Measurements from ENCODE around the gene FNDC10.
A peak's percentile ranks its signal among the peaks of the same experiment; 100 is the strongest.

The FNDC10 gene

DNA sequence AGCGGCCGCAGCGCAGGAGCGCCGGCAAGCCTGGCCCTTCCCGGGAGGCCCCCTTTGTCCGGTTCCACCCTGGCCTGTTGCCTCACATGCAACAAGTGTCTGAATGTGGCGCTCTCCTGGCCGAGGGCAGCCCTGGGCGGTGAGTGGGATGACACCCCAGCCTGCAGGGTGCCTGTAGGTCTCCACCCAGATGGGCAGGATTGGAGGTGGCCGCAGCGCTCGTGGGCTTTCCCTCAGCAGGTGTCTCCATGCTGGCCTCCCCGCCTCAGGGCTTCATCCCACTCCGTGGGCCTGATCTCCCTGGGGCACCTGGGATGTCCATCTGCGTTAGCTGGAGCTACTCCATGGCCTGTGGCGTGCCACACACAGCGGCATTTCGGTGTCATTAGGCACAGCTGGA lies 16.9 kb upstream of the FNDC10 start:
- peaks cover 21 to 27% of the 10 kb centered on the region in 2 donors for H3K4me1 Mint-ChIP-seq (ENCODE audit: low read depth in 2 of 2)
- ATAC-seq (replicated peaks) (no peak), DNase-seq (no peak)
- H3K27ac Mint-ChIP-seq: peak overlapping the region; percentile 44 to 78
- no peaks in the 10 kb centered on the region for H3K27me3 Mint-ChIP-seq
- peaks cover 33% of the 10 kb centered on the region for H3K36me3 Mint-ChIP-seq (ENCODE audit: insufficient read depth)
- peak overlapping the region; percentile 71 to 72 for H3K4me3 Mint-ChIP-seq
- no peaks in the 10 kb centered on the region for H3K9me3 Mint-ChIP-seq

- Mint-ChIP-seq H3K9me3 (no peaks in the 10 kb centered on the region), H3K4me1 (ENCODE audit: low read depth in 2 of 2) (peaks cover 21 to 27% of the 10 kb centered on the region in 2 donors), H3K27ac (peak overlapping the region; percentile 44 to 78), H3K27me3 (no peaks in the 10 kb centered on the region), H3K36me3 (ENCODE audit: insufficient read depth) (peaks cover 33% of the 10 kb centered on the region), H3K4me3 (peak overlapping the region; percentile 71 to 72)
- DNase-seq (peak in 1 of 3 experiments; percentile 32), ATAC-seq (replicated peaks) (peak; percentile 11)
These were observed 16.3 kb upstream of the FNDC10 start for GRCh38 chr1:1616045-1616790.

- Mint-ChIP-seq H3K9me3 (no peaks in the 10 kb centered on the region), H3K4me1 (ENCODE audit: low read depth in 2 of 2) (peaks cover 21 to 27% of the 10 kb centered on the region in 2 donors), H3K27me3 (no peaks in the 10 kb centered on the region), H3K36me3 (ENCODE audit: insufficient read depth) (peaks cover 30% of the 10 kb centered on the region), H3K4me3 (peak within 1 kb of the TSS; percentile 92 to 97), H3K27ac (peak within 1 kb of the TSS; percentile 97 to 98)
- peak; percentile 82 for ATAC-seq (replicated peaks)
- DNase-seq: peak; percentile 98 to 99 (median 98)
These were observed 15.5 kb upstream of the FNDC10 start, which contains the start of gene MIB2 for GRCh38 chr1:1615256-1616044. MIB2 (plus strand) TSS chr1:1615500; CDS start chr1:1623453, 7,953 bp downstream.

- H3K27ac Mint-ChIP-seq: peak overlapping the region; percentile 97 to 98
- H3K4me3 Mint-ChIP-seq: peak overlapping the region; percentile 92 to 97
- H3K4me1 Mint-ChIP-seq (ENCODE audit: low read depth in 2 of 2): peaks cover 21 to 27% of the 10 kb centered on the region in 2 donors
- peak; percentile 1 for ATAC-seq (replicated peaks)
- H3K36me3 Mint-ChIP-seq (ENCODE audit: insufficient read depth): peaks cover 28% of the 10 kb centered on the region
- H3K27me3 Mint-ChIP-seq: no peaks in the 10 kb centered on the region
- no peak for DNase-seq
- H3K9me3 Mint-ChIP-seq: no peaks in the 10 kb centered on the region
These were observed 15.0 kb upstream of the FNDC10 start for GRCh38 chr1:1614954-1615255.

DNA sequence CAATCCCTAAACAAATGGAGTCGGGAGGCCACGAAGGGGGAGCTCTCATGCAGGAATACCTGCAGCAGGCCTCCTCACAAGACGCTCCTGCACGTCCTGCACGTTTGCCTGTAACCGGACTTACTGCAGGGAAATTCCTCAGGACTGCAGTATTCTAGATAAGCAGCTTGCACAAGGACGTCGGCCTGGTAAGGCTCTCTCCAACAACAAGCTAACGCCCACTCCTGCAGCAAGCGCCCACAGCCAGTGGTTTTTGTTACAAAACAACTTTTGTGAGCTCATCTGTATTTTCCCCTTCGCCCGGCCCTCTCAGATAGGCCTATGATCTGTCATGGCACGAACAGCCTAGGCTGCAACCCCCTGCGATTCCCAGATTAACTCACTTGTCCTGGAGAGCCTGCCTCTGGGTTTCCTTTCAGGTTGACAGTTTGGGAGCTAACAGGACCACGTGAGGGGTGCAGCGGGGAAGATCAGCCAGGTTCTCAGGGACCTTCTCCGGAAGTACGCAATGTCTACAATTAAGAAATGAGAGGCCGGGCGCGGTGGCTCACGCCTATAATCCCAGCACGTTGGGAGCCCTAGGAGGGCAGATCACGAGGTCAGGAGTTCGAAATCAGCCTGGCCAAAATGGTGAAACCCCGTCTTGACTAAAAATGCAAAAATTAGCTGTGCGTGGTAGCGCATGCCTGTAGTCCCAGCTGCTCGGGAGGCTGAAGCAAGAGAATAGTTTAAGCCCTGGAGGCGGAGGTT lies 14.4 kb upstream of the FNDC10 start:
- H3K36me3 Mint-ChIP-seq (ENCODE audit: insufficient read depth): peaks cover 28% of the 10 kb centered on the region
- H3K27me3 Mint-ChIP-seq: no peaks in the 10 kb centered on the region
- H3K9me3 Mint-ChIP-seq: no peaks in the 10 kb centered on the region
- ATAC-seq (replicated peaks): peak; percentile 6
- peak; percentile 32 to 42 (median 36) for DNase-seq
- peak overlapping the region; percentile 97 to 98 for H3K27ac Mint-ChIP-seq
- peaks cover 21 to 27% of the 10 kb centered on the region in 2 donors for H3K4me1 Mint-ChIP-seq (ENCODE audit: low read depth in 2 of 2)
- peak overlapping the region; percentile 92 to 97 for H3K4me3 Mint-ChIP-seq

GRCh38 chr1:1613509-1614082 lies 13.7 kb upstream of the FNDC10 start:
- DNase-seq (no peak), ATAC-seq (replicated peaks) (no peak)
- peaks cover 17 to 25% of the 10 kb centered on the region in 2 donors for H3K4me1 Mint-ChIP-seq (ENCODE audit: low read depth in 2 of 2)
- H3K27me3 Mint-ChIP-seq: no peaks in the 10 kb centered on the region
- peak overlapping the region; percentile 97 to 98 for H3K27ac Mint-ChIP-seq
- H3K9me3 Mint-ChIP-seq: no peaks in the 10 kb centered on the region
- peaks cover 23% of the 10 kb centered on the region for H3K36me3 Mint-ChIP-seq (ENCODE audit: insufficient read depth)
- H3K4me3 Mint-ChIP-seq: peak overlapping the region; percentile 92 to 97

DNA sequence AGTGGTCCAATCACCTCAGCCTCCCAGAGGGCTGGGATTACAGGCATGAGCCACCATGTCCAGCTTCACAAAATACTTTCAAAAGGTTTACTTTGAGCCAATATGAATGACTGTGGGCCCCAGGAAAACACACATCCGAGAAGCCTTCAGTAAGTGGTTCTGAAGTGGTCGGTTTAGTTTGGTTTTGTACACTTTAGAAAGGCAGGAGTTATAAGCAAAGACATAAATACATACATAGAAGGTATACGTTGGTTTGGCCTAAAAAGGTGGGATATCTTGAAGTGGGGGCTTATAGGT lies 12.1 kb upstream of the FNDC10 start:
- ATAC-seq (replicated peaks): no peak
- Mint-ChIP-seq H3K27me3 (no peaks in the 10 kb centered on the region), H3K36me3 (ENCODE audit: insufficient read depth) (peaks cover 22% of the 10 kb centered on the region), H3K4me1 (ENCODE audit: low read depth in 2 of 2) (peaks cover 17 to 21% of the 10 kb centered on the region in 2 donors), H3K4me3 (no peak overlapping the region), H3K9me3 (no peaks in the 10 kb centered on the region), H3K27ac (no peak overlapping the region)
- no peak for DNase-seq

DNA sequence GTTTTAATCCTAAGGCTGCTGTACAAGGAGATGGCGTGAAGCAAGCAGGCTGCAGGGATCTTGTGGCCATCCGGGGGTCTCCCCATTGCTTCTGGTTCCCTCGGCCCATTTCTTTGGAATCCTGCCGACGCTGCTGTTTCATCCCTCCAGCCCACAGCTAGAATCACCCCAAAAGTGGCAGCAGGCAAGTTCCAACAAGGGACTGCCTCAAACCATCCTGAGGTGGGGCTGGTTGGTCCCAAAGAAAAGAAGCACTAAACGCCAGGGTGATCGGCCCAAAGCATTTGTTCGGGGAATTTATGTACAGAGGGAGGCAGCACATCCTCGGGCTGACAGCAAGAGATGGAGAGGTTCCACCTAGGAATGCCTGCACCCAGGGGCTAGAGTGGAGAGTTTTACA lies 10.9 kb upstream of the FNDC10 start:
- peak overlapping the region in 1 of 2 donors; percentile 13 for H3K4me3 Mint-ChIP-seq
- DNase-seq (no peak), ATAC-seq (replicated peaks) (no peak)
- no peak overlapping the region for H3K27ac Mint-ChIP-seq
- peaks cover 16% of the 10 kb centered on the region for H3K36me3 Mint-ChIP-seq (ENCODE audit: insufficient read depth)
- H3K4me1 Mint-ChIP-seq (ENCODE audit: low read depth in 2 of 2): peaks cover 17 to 21% of the 10 kb centered on the region in 2 donors
- no peaks in the 10 kb centered on the region for H3K27me3 Mint-ChIP-seq
- no peaks in the 10 kb centered on the region for H3K9me3 Mint-ChIP-seq

GRCh38 chr1:1609822-1610485 lies 10.0 kb upstream of the FNDC10 start:
- DNase-seq (no peak), ATAC-seq (replicated peaks) (no peak)
- peaks cover 16 to 19% of the 10 kb centered on the region in 2 donors for H3K4me1 Mint-ChIP-seq (ENCODE audit: low read depth in 2 of 2)
- H3K27ac Mint-ChIP-seq: no peak overlapping the region
- no peak overlapping the region for H3K4me3 Mint-ChIP-seq
- H3K9me3 Mint-ChIP-seq: no peaks in the 10 kb centered on the region
- H3K36me3 Mint-ChIP-seq (ENCODE audit: insufficient read depth): peaks cover 10% of the 10 kb centered on the region
- no peaks in the 10 kb centered on the region for H3K27me3 Mint-ChIP-seq

DNA sequence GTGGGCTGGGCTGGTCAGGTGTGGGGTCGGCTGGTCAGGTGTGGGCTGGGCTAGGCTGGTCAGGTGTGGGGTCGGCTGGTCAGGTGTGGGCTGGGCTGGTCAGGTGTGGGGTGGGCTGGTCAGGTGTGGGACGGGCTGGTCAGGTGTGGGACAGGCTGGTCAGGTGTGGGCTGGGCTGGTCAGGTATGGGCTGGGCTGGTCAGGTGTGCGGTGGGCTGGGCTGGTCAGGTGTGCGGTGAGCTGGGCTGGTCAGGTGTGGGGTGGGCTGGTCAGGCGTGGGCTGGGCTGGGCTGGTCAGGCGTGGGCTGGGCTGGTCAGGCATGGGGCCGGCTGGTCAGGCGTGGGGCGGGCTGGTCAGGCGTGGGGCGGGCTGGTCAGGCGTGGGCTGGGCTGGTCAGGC lies 6.3 kb upstream of the FNDC10 start:
- H3K4me1 Mint-ChIP-seq (ENCODE audit: low read depth in 2 of 2): peaks cover 0 to 7% of the 10 kb centered on the region in 2 donors
- DNase-seq (no peak), ATAC-seq (replicated peaks) (no peak)
- H3K4me3 Mint-ChIP-seq: no peak overlapping the region
- H3K36me3 Mint-ChIP-seq (ENCODE audit: insufficient read depth): peaks cover 9% of the 10 kb centered on the region
- H3K9me3 Mint-ChIP-seq: no peaks in the 10 kb centered on the region
- no peak overlapping the region for H3K27ac Mint-ChIP-seq
- H3K27me3 Mint-ChIP-seq: no peaks in the 10 kb centered on the region

DNA sequence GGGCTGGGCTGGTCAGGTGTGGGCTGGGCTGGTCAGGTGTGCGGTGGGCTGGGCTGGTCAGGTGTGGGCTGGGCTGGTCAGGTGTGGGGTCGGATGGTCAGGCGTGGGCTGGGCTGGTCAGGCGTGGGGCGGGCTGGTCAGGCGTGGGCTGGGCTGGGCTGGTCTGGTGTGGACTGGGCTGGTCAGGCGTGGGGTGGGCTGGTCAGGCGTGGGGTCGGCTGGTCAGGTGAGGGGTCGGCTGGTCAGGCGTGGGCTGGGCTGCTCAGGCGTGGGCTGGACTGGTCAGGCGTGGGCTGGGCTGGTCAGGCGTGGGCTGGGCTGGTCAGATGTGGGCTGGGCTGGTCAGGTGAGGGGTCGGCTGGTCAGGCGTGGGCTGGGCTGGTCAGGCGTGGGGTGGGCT lies 5.8 kb upstream of the FNDC10 start:
- Mint-ChIP-seq H3K4me3 (no peak overlapping the region), H3K9me3 (no peaks in the 10 kb centered on the region), H3K4me1 (ENCODE audit: low read depth in 2 of 2) (peaks cover 0 to 8% of the 10 kb centered on the region in 2 donors), H3K27ac (no peak overlapping the region), H3K27me3 (no peaks in the 10 kb centered on the region), H3K36me3 (ENCODE audit: insufficient read depth) (peaks cover 9% of the 10 kb centered on the region)
- DNase-seq (no peak), ATAC-seq (replicated peaks) (no peak)

GRCh38 chr1:1605034-1605591 lies 5.2 kb upstream of the FNDC10 start:
- H3K27me3 Mint-ChIP-seq: no peaks in the 10 kb centered on the region
- peak overlapping the region in 1 of 2 donors; percentile 55 for H3K27ac Mint-ChIP-seq
- no peaks in the 10 kb centered on the region for H3K9me3 Mint-ChIP-seq
- H3K4me3 Mint-ChIP-seq: no peak overlapping the region
- no peak for DNase-seq
- no peak for ATAC-seq (replicated peaks)
- H3K36me3 Mint-ChIP-seq (ENCODE audit: insufficient read depth): peaks cover 9% of the 10 kb centered on the region
- peaks cover 0 to 10% of the 10 kb centered on the region in 2 donors for H3K4me1 Mint-ChIP-seq (ENCODE audit: low read depth in 2 of 2)
